GM23248 (cell line): ENCODE measurements around the gene ZNF750. TPM values are rescaled to one million over a fixed set of nuclear protein-coding genes. Genes with fewer than 3 reads are reported as not detected.

Experiments used
- DNase-seq: peaks from one replicate; pipeline ENCODE4 v3.0.0-alpha.2; 2015
- H2AFZ ChIP-seq: fragments of 200-600 bp; sonication (generic); 2 replicates; pipeline ENCODE4 v1.6.1; 2016; ENCODE audit warnings: antibody characterized with exemption
- H3F3A ChIP-seq: fragments of 200-600 bp; sonication (generic); 2 replicates; pipeline ENCODE4 v1.6.1; 2016; ENCODE audit warnings: mild to moderate bottlenecking, antibody characterized with exemption, mixed run types; ENCODE audit not compliant: insufficient read depth
- H3K27ac ChIP-seq: fragments of 200-600 bp; sonication (generic); 2 replicates; pipeline ENCODE4 v1.5.1; 2016; ENCODE audit warnings: mild to moderate bottlenecking
- H3K27me3 ChIP-seq: fragments of 200-600 bp; sonication (generic); replicated peaks from 2 replicates; pipeline ENCODE4 v1.6.1; 2016; ENCODE audit warnings: mild to moderate bottlenecking; ENCODE audit not compliant: insufficient read depth
- H3K36me3 ChIP-seq: fragments of 200-600 bp; sonication (generic); 2 replicates; pipeline ENCODE4 v1.6.1; 2016; ENCODE audit warnings: low read depth, mild to moderate bottlenecking
- H3K4me1 ChIP-seq: fragments of 200-600 bp; sonication (generic); 2 replicates; pipeline ENCODE4 v1.6.1; 2016; ENCODE audit warnings: mild to moderate bottlenecking; ENCODE audit not compliant: insufficient read depth
- H3K4me2 ChIP-seq: fragments of 200-600 bp; sonication (generic); one replicate; pipeline ENCODE4 v1.6.1; 2016; ENCODE audit warnings: mild to moderate bottlenecking; ENCODE audit not compliant: unreplicated experiment
- H3K4me3 ChIP-seq: fragments of 200-600 bp; sonication (generic); 2 replicates; pipeline ENCODE4 v1.5.1; 2016; ENCODE audit warnings: mild to moderate bottlenecking
- H3K79me2 ChIP-seq: fragments of 200-600 bp; sonication (generic); 2 replicates; pipeline ENCODE4 v1.6.1; 2016; ENCODE audit warnings: mild to moderate bottlenecking; ENCODE audit not compliant: insufficient read depth
- H3K9ac ChIP-seq: fragments of 200-600 bp; sonication (generic); 2 replicates; pipeline ENCODE4 v1.6.1; 2016; ENCODE audit warnings: mild to moderate bottlenecking
- H3K9me2 ChIP-seq: fragments of 200-600 bp; sonication (generic); 2 replicates; pipeline ENCODE4 v1.6.1; 2016; ENCODE audit warnings: mixed run types, mild to moderate bottlenecking, moderate library complexity; ENCODE audit not compliant: insufficient read depth
- H3K9me3 ChIP-seq: fragments of 200-600 bp; sonication (generic); one replicate; pipeline ENCODE4 v1.6.1; 2017; ENCODE audit warnings: low read depth
- H4K20me1 ChIP-seq: fragments of 200-600 bp; sonication (generic); 2 replicates; pipeline ENCODE4 v1.6.0; 2016; ENCODE audit not compliant: insufficient read depth
- EZH2 ChIP-seq: fragments of 200-600 bp; sonication (generic); IDR thresholded peaks from 2 replicates; pipeline ENCODE4 v1.6.1; 2018; ENCODE audit warnings: antibody characterized with exemption, mild to moderate bottlenecking; ENCODE audit not compliant: insufficient read depth, poor library complexity, severe bottlenecking
- EZH2phosphoT487 ChIP-seq: fragments of 200-600 bp; sonication (generic); IDR thresholded peaks from 2 replicates; pipeline ENCODE4 v1.6.1; 2018; ENCODE audit warnings: antibody characterized with exemption, moderate library complexity, mild to moderate bottlenecking, low read depth; ENCODE audit not compliant: insufficient read depth
- WGBS, 2 experiments: methylation state at CpG; one replicate each; pipeline ENCODE4 v1.1.6; 2015 to 2017; ENCODE audit warnings: low lambda C conversion rate in 2 of 2, low coverage in 1 of 2; ENCODE audit errors: missing lambda C conversion rate in 2 of 2; 5-methylcytosine and 5-hydroxymethylcytosine counted together
- in situ Hi-C: fragments of 300-500 bp; cut with MboI; formaldehyde crosslinking; loops from 2 replicates; pipeline ENCODE4 v1.15.0; 2020
- polyA plus RNA-seq: library from polyadenylated mRNA; unstranded; fragments of >200 nt; fragmentation: Nextera tagmentation; extraction: Ambion mirVana; gene quantifications from 2 replicates; pipeline ENCODE4 v1.2.1, GENCODE V29; 2016
- total RNA-seq: library from RNA; depleted of rRNA; stranded (reverse); fragments of >200 nt; shearing (Covaris generic); gene quantifications from 2 replicates; pipeline ENCODE4 v1.2.3, GENCODE V29; 2014

The ZNF750 gene
- total and polyA plus RNA-seq, 2 experiments from 2014 or later = 0.11 TPM; not detected in 1

GRCh38 chr17:82815354-82815753 lies 24.5 kb downstream of the ZNF750 start:
- in situ Hi-C loops = no loop called here
- no peak for DNase-seq

GRCh38 chr17:82814834-82815233 lies 25.0 kb downstream of the ZNF750 start:
- TF ChIP-seq EZH2 (no peak), EZH2phosphoT487 (no peak)
- H3K9ac ChIP-seq = no peak overlapping the region
- no peaks in the 10 kb centered on the region for H3K4me1 ChIP-seq
- WGBS, 2 experiments = 93 to 96% methylated on average over 20 of the region's 20 CpGs
- H3K36me3 ChIP-seq = no peaks in the 10 kb centered on the region; the same call in 1 of the 2 replicates
- no peak for DNase-seq
- in situ Hi-C loops = no loop called here
- no peaks in the 10 kb centered on the region for H3K79me2 ChIP-seq
- no peak overlapping the region for H3K4me3 ChIP-seq
- no peaks in the 10 kb centered on the region for H3F3A ChIP-seq
- no peak overlapping the region for H2AFZ ChIP-seq
- no peak overlapping the region for H3K27ac ChIP-seq
- H4K20me1 ChIP-seq = no peaks in the 10 kb centered on the region
- no peaks in the 10 kb centered on the region for H3K9me2 ChIP-seq
- no peaks in the 10 kb centered on the region for H3K9me3 ChIP-seq
- no peak overlapping the region for H3K4me2 ChIP-seq
- no peaks in the 10 kb centered on the region for H3K27me3 ChIP-seq

More at GRCh38 chr17:82815354-82815753, 24.5 kb downstream of the ZNF750 start:
- H3K4me2 ChIP-seq = no peak overlapping the region
- no peaks in the 10 kb centered on the region for H3F3A ChIP-seq
- no peaks in the 10 kb centered on the region for H3K9me3 ChIP-seq
- no peak overlapping the region for H2AFZ ChIP-seq
- no peaks in the 10 kb centered on the region for H4K20me1 ChIP-seq
- H3K4me3 ChIP-seq = no peak overlapping the region
- no peak overlapping the region for H3K27ac ChIP-seq
- no peaks in the 10 kb centered on the region for H3K4me1 ChIP-seq
- no peaks in the 10 kb centered on the region for H3K9me2 ChIP-seq
- 97 to 100% methylated on average over 5 of the region's 5 CpGs for WGBS, 2 experiments
- peaks cover 4% of the 10 kb centered on the region for H3K36me3 ChIP-seq
- no peak overlapping the region for H3K9ac ChIP-seq
- TF ChIP-seq EZH2phosphoT487 (no peak), EZH2 (no peak)
- no peaks in the 10 kb centered on the region for H3K79me2 ChIP-seq
- H3K27me3 ChIP-seq = no peaks in the 10 kb centered on the region

DNA sequence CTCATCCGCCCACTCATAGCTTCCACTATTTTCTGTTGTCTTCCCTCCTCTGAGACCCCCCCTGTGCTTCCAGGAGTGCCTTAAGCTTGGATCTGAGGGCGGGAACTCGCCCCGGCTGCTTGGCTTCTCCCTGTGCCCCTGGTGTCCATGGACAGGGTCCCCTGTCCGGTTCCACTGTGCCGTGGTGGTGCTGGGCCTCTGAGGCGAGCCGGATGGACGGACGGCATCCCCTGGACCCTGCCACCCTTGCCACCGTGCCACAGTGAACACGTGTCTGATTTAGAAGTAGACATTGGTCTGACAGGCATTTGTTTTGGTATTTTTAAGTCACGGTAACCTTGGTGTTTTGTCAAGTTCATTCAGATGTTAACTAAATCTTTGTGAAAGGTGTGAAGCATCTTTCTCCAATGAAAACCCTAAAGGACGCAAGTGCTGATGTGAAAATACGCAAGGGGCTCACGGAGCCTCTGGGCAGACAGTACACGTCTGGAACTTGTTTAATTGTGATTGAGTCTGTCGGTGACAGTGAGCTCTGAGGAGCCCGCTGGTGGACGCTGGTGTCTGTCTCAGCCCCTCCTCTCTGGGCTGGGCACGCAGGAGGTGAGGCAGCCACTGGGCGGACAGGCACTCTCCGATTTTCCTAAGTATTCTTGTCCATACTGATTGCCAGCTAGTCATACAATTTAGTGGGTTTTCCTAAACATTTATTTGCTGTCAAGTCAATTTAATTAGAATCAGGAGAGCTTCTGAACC lies 26.3 kb downstream of the ZNF750 start:
- Histone ChIP-seq H3K27me3 (no peaks in the 10 kb centered on the region), H3K36me3 (no peaks in the 10 kb centered on the region; the same call in 1 of the 2 replicates), H3K27ac (no peak overlapping the region), H3K9me2 (no peaks in the 10 kb centered on the region), H3K79me2 (no peaks in the 10 kb centered on the region), H3K4me3 (no peak overlapping the region), H3K4me1 (no peaks in the 10 kb centered on the region), H3K9ac (no peak overlapping the region), H3K9me3 (no peaks in the 10 kb centered on the region), H3F3A (no peaks in the 10 kb centered on the region), H2AFZ (no peak overlapping the region), H3K4me2 (no peak overlapping the region), H4K20me1 (no peaks in the 10 kb centered on the region)
- in situ Hi-C loops = no loop called here
- no peak for DNase-seq
- TF ChIP-seq EZH2 (no peak), EZH2phosphoT487 (no peak)
- 88% methylated on average over 22 to 23 of the region's 23 CpGs for WGBS, 2 experiments

DNA sequence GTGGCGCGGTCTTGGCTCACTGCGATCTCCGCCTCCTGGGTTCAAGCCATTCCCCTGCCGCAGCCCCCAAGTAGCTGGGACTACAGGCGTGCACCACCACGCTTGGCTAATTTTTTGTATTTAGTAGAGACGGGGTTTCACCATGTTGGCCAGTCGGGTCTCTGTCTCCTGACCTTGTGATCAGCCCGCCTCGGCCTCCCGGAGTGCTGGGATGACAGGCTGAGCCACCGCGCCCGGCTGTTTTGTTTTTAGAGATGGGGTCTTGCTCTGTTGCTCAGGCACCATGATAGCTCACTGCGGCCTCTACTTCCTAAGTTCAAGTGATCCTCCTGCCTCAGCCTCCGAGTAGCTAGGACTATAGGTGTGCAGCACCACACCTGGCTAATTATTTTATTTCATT lies 27.2 kb downstream of the ZNF750 start:
- H3K9me2 ChIP-seq = no peaks in the 10 kb centered on the region
- no peak overlapping the region for H2AFZ ChIP-seq
- H3K79me2 ChIP-seq = no peaks in the 10 kb centered on the region
- no peak for DNase-seq
- no peaks in the 10 kb centered on the region for H3K9me3 ChIP-seq
- 97 to 99% methylated on average over 17 of the region's 17 CpGs for WGBS, 2 experiments
- TF ChIP-seq EZH2 (no peak), EZH2phosphoT487 (no peak)
- H3K4me3 ChIP-seq = no peak overlapping the region
- H3K9ac ChIP-seq = no peak overlapping the region
- H3K27ac ChIP-seq = no peak overlapping the region
- H3K4me2 ChIP-seq = no peak overlapping the region
- H3K36me3 ChIP-seq = no peaks in the 10 kb centered on the region; the same call in 1 of the 2 replicates
- no peaks in the 10 kb centered on the region for H3F3A ChIP-seq
- in situ Hi-C loops = no loop called here
- H3K27me3 ChIP-seq = no peaks in the 10 kb centered on the region
- no peaks in the 10 kb centered on the region for H4K20me1 ChIP-seq
- no peaks in the 10 kb centered on the region for H3K4me1 ChIP-seq
